Measurements from ENCODE around the gene THRB.

DNA sequence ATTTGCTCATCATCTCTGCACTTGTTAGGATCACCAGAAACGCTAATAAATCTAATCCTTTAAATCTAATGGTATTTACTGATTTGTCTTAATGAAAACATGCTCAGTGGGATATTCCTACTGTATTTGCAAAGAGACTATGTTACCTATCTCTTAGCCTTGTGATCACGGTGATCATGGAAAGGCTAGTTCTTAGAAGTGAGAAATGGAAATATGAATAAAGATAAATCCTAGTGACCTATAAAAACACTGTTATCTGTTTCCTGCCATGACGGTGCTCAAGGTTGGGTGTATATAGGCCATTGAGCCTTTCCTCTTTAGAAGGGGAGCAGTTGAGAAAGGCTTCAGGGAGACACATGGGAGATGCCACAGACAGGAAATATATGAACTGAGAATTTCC, 116.3 kb downstream of the THRB start:
- TF ChIP-seq, protein P1, sequence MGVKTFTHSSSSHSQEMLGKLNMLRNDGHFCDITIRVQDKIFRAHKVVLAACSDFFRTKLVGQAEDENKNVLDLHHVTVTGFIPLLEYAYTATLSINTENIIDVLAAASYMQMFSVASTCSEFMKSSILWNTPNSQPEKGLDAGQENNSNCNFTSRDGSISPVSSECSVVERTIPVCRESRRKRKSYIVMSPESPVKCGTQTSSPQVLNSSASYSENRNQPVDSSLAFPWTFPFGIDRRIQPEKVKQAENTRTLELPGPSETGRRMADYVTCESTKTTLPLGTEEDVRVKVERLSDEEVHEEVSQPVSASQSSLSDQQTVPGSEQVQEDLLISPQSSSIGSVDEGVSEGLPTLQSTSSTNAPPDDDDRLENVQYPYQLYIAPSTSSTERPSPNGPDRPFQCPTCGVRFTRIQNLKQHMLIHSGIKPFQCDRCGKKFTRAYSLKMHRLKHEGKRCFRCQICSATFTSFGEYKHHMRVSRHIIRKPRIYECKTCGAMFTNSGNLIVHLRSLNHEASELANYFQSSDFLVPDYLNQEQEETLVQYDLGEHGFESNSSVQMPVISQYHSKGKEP (tag by site-specific recombination; IDR thresholded peaks at IDR 0.05) = no peak
- TF ChIP-seq IKZF3 (tag by site-specific recombination; IDR thresholded peaks at IDR 0.05) = no peak
- TF ChIP-seq KLF1 (tag by site-specific recombination; IDR thresholded peaks at IDR 0.05) = no peak
- TF ChIP-seq ZNF202 (tag by site-specific recombination; IDR thresholded peaks at IDR 0.05; ENCODE audit: borderline replicate concordance) = no peak
- TF ChIP-seq ZNF23 (tag by site-specific recombination; IDR thresholded peaks at IDR 0.05; ENCODE audit: borderline replicate concordance) = no peak
- no peak for TF ChIP-seq ZNF549 (tag by site-specific recombination; IDR thresholded peaks at IDR 0.05)
- no peak for TF ChIP-seq ZNF391 (tag by site-specific recombination; IDR thresholded peaks at IDR 0.05; ENCODE audit: borderline replicate concordance, low read depth)
- TF ChIP-seq, protein P2, sequence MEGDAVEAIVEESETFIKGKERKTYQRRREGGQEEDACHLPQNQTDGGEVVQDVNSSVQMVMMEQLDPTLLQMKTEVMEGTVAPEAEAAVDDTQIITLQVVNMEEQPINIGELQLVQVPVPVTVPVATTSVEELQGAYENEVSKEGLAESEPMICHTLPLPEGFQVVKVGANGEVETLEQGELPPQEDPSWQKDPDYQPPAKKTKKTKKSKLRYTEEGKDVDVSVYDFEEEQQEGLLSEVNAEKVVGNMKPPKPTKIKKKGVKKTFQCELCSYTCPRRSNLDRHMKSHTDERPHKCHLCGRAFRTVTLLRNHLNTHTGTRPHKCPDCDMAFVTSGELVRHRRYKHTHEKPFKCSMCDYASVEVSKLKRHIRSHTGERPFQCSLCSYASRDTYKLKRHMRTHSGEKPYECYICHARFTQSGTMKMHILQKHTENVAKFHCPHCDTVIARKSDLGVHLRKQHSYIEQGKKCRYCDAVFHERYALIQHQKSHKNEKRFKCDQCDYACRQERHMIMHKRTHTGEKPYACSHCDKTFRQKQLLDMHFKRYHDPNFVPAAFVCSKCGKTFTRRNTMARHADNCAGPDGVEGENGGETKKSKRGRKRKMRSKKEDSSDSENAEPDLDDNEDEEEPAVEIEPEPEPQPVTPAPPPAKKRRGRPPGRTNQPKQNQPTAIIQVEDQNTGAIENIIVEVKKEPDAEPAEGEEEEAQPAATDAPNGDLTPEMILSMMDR (tag by site-specific recombination; IDR thresholded peaks at IDR 0.05) = no peak
- no peak for TF ChIP-seq YY1 (tag by site-specific recombination; IDR thresholded peaks at IDR 0.05)
- TF ChIP-seq, protein P3, sequence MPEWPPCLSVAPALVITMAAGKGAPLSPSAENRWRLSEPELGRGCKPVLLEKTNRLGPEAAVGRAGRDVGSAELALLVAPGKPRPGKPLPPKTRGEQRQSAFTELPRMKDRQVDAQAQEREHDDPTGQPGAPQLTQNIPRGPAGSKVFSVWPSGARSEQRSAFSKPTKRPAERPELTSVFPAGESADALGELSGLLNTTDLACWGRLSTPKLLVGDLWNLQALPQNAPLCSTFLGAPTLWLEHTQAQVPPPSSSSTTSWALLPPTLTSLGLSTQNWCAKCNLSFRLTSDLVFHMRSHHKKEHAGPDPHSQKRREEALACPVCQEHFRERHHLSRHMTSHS (tag by site-specific recombination; IDR thresholded peaks at IDR 0.05) = no peak
- TF ChIP-seq ZNF571 (tag by site-specific recombination; IDR thresholded peaks at IDR 0.05) = no peak
- no peak for TF ChIP-seq ZNF501 (tag by site-specific recombination; IDR thresholded peaks at IDR 0.05)
